SK-N-SH treated with all-trans-retinoic acid at 6 μM for 48 hours (cell line): ENCODE results near the gene STXBP2.
A peak's percentile ranks its signal among the peaks of the same experiment; 100 is the strongest.

Experiments
- ATAC-seq: fragments of 200-7000 bp; cut with Tn5 transposase; 3 replicates; pipeline ENCODE4 v1.9.1; 2020; ENCODE audit warnings: mild to moderate bottlenecking, moderate library complexity
- ARNTL ChIP-seq: fragments of 450-650 bp; formaldehyde crosslinking; IDR thresholded peaks from 2 replicates; pipeline ENCODE4 v1.5.0; 2020; ENCODE audit warnings: low read depth, mild to moderate bottlenecking, moderate library complexity, borderline replicate concordance
- BACH2 ChIP-seq: fragments of 250-450 bp; sonication (Bioruptor Pico); IDR thresholded peaks from 2 replicates; pipeline ENCODE4 v1.9.0; 2021; ENCODE audit warnings: mild to moderate bottlenecking, borderline replicate concordance
- CREB5 ChIP-seq: fragments of 250-450 bp; sonication (Bioruptor Pico); IDR thresholded peaks from 2 replicates; pipeline ENCODE4 v1.5.1; 2020; ENCODE audit warnings: low read depth, mild to moderate bottlenecking, moderate library complexity
- CSDC2 ChIP-seq: fragments of 250-450 bp; sonication (Bioruptor Pico); IDR thresholded peaks from 2 replicates; pipeline ENCODE4 v1.5.0; 2020; ENCODE audit warnings: mild to moderate bottlenecking, moderate library complexity
- CSRNP3 ChIP-seq: fragments of 250-450 bp; sonication (Bioruptor Pico); IDR thresholded peaks from 2 replicates; pipeline ENCODE4 v1.5.1; 2021; ENCODE audit warnings: mild to moderate bottlenecking, moderate library complexity
- ESRRG ChIP-seq: fragments of 250-450 bp; sonication (Bioruptor Pico); IDR thresholded peaks from 2 replicates; pipeline ENCODE4 v1.6.1; 2021; ENCODE audit warnings: mild to moderate bottlenecking
- GLIS3 ChIP-seq: fragments of 250-450 bp; sonication (Bioruptor Pico); IDR thresholded peaks from 2 replicates; pipeline ENCODE4 v1.5.0; 2020; ENCODE audit warnings: mild to moderate bottlenecking, moderate library complexity
- ISL1 ChIP-seq: fragments of 250-450 bp; sonication (Bioruptor Pico); IDR thresholded peaks from 2 replicates; pipeline ENCODE4 v2.1.2; 2022; ENCODE audit warnings: mild to moderate bottlenecking, moderate library complexity
- PATZ1 ChIP-seq: fragments of 250-450 bp; sonication (Bioruptor Pico); IDR thresholded peaks from 2 replicates; pipeline ENCODE4 v1.8.0; 2020; ENCODE audit warnings: mild to moderate bottlenecking, moderate library complexity, borderline replicate concordance
- POU6F1 ChIP-seq: fragments of 250-450 bp; sonication (Bioruptor Pico); IDR thresholded peaks from 2 replicates; pipeline ENCODE4 v1.8.0; 2021; ENCODE audit warnings: low read depth, mild to moderate bottlenecking, moderate library complexity, borderline replicate concordance
- PPARA ChIP-seq: fragments of 250-450 bp; sonication (Bioruptor Pico); IDR thresholded peaks from 2 replicates; pipeline ENCODE4 v1.5.0; 2020; ENCODE audit warnings: mild to moderate bottlenecking, borderline replicate concordance
- RARB ChIP-seq: fragments of 250-450 bp; sonication (Bioruptor Pico); IDR thresholded peaks from 2 replicates; pipeline ENCODE4 v1.8.0; 2021; ENCODE audit warnings: mild to moderate bottlenecking, moderate library complexity
- SNAI2 ChIP-seq: fragments of 250-450 bp; sonication (Bioruptor Pico); IDR thresholded peaks from 2 replicates; pipeline ENCODE4 v1.5.0; 2020; ENCODE audit warnings: mild to moderate bottlenecking, moderate library complexity
- TCF4 ChIP-seq: fragments of 250-450 bp; sonication (Bioruptor Pico); IDR thresholded peaks from 2 replicates; pipeline ENCODE4 v1.8.0; 2021; ENCODE audit warnings: mild to moderate bottlenecking, moderate library complexity, borderline replicate concordance
- TOX ChIP-seq: fragments of 250-450 bp; sonication (Bioruptor Pico); IDR thresholded peaks from 2 replicates; pipeline ENCODE4 v1.8.0; 2021; ENCODE audit warnings: mild to moderate bottlenecking, moderate library complexity, borderline replicate concordance
- TSHZ2 ChIP-seq: fragments of 250-450 bp; sonication (Bioruptor Pico); IDR thresholded peaks from 2 replicates; pipeline ENCODE4 v1.5.0; 2020; ENCODE audit warnings: mild to moderate bottlenecking, moderate library complexity
- ZC3H10 ChIP-seq: fragments of 250-450 bp; sonication (Bioruptor Pico); IDR thresholded peaks from 2 replicates; pipeline ENCODE4 v1.5.1; 2021; ENCODE audit warnings: mild to moderate bottlenecking, moderate library complexity
- ZFP3 ChIP-seq: fragments of 250-450 bp; sonication (Bioruptor Pico); IDR thresholded peaks from 2 replicates; pipeline ENCODE4 v1.5.0; 2020; ENCODE audit warnings: mild to moderate bottlenecking, moderate library complexity
- ZFP30 ChIP-seq: fragments of 450-650 bp; formaldehyde crosslinking; IDR thresholded peaks from 2 replicates; pipeline ENCODE4 v1.5.0; 2022; ENCODE audit warnings: mild to moderate bottlenecking, moderate library complexity
- ZNF565 ChIP-seq: fragments of 450-650 bp; formaldehyde crosslinking; conservative IDR thresholded peaks from 2 replicates; pipeline ENCODE4 v1.5.0; 2020; ENCODE audit warnings: low read depth, mild to moderate bottlenecking, moderate library complexity
- ZNF70 ChIP-seq: fragments of 450-650 bp; formaldehyde crosslinking; IDR thresholded peaks from 2 replicates; pipeline ENCODE4 v1.5.0; 2020; ENCODE audit warnings: mild to moderate bottlenecking, moderate library complexity
- ZNF8 ChIP-seq: fragments of 450-650 bp; formaldehyde crosslinking; IDR thresholded peaks from 2 replicates; pipeline ENCODE4 v1.5.0; 2020; ENCODE audit warnings: mild to moderate bottlenecking, moderate library complexity

STXBP2 gene

GRCh38 chr19:7602935-7603497 is 33.9 kb upstream of the STXBP2 start:
- no peak for TF ChIP-seq TCF4 (CRISPR knock-in tag)
- no peak for TF ChIP-seq PPARA
- no peak for TF ChIP-seq TOX (CRISPR knock-in tag)
- TF ChIP-seq ARNTL: no peak
- TF ChIP-seq GLIS3: no peak
- TF ChIP-seq ZC3H10 (CRISPR knock-in tag): no peak
- TF ChIP-seq ESRRG (CRISPR knock-in tag): no peak
- TF ChIP-seq CSDC2: no peak
- no peak for TF ChIP-seq ZNF70 (CRISPR knock-in tag)
- no peak for TF ChIP-seq ZNF565 (CRISPR knock-in tag)
- TF ChIP-seq ISL1 (CRISPR knock-in tag): no peak
- no peak for TF ChIP-seq ZNF8 (CRISPR knock-in tag)
- no peak for TF ChIP-seq PATZ1 (CRISPR knock-in tag)

GRCh38 chr19:7603919-7604318 is 33.0 kb upstream of the STXBP2 start:
- TF ChIP-seq PATZ1 (CRISPR knock-in tag) (no peak), ARNTL (no peak), ZNF8 (CRISPR knock-in tag) (no peak), TCF4 (CRISPR knock-in tag) (no peak), CREB5 (CRISPR knock-in tag) (no peak), ESRRG (CRISPR knock-in tag) (no peak), ZFP30 (CRISPR knock-in tag) (no peak), CSRNP3 (no peak), RARB (CRISPR knock-in tag) (no peak), GLIS3 (no peak), TOX (CRISPR knock-in tag) (no peak), SNAI2 (CRISPR knock-in tag) (no peak), POU6F1 (no peak), ZFP3 (CRISPR knock-in tag) (no peak), ZC3H10 (CRISPR knock-in tag) (no peak), BACH2 (no peak)
- no peak for ATAC-seq

More at GRCh38 chr19:7602935-7603497, 33.9 kb upstream of the STXBP2 start:
- no peak for ATAC-seq

GRCh38 chr19:7605490-7606222 is 31.3 kb upstream of the STXBP2 start:
- TF ChIP-seq RARB (CRISPR knock-in tag) (no peak), CSDC2 (no peak), TSHZ2 (CRISPR knock-in tag) (no peak), TCF4 (CRISPR knock-in tag) (no peak), GLIS3 (no peak)
- peak; percentile 69 for ATAC-seq
